GM12892 (cell line): ENCODE results near the gene F2RL3.

Experiments
- POLR2A ChIP-seq: IDR thresholded peaks from 2 replicates; pipeline ENCODE4 v1.6.1; 2011; ENCODE audit warnings: low read depth, low read length, control low read depth
- POLR2AphosphoS5 ChIP-seq: IDR thresholded peaks from 2 replicates; pipeline ENCODE4 v1.6.1; 2011; ENCODE audit warnings: low read depth, low read length, control low read depth
- TAF1 ChIP-seq: IDR thresholded peaks from 2 replicates; pipeline ENCODE4 v1.6.1; 2011; ENCODE audit warnings: low read depth, mild to moderate bottlenecking, control low read depth, low read length, borderline replicate concordance

DNA sequence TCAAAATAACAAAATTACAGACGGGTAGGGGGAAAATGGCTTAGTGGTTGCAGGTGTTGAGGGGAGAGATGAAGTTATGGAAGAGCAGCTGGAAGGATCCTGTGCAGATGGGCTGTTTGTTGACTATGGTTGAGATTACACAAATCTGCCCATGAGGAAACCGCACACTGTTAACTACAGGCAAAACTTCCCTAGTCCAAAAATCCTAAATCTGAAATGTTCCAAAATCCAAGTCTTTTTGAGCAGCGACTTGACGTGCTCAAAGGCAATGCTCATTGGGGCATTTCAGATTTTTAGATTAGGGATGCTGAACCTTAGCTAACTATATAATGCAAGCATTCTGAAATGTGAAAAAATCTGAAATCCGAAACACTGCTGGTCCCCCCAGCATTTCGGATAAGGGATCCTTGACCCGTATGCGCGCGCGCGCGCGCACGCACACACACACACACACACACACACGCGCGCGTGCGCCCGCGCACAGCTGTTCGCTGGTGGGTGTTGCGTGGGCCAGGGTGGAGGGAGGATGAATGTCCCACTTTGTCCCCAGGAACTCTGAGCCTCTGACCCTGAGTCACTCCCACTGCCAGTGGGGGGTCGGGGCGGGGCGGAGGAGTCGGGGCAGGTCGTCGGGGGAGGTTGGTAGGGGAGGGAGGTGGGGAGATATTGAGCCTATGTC lies 6.8 kb downstream of the F2RL3 start:
- no peak for TF ChIP-seq POLR2A
- no peak for TF ChIP-seq POLR2AphosphoS5
- TF ChIP-seq TAF1, result no peak
